GM21619 (cell line): Measurements from ENCODE around the gene SIM1.

Experiments used
- ATAC-seq: cut with Tn5 transposase; IDR thresholded peaks from one replicate; pipeline ENCODE4 v1.9.1; 2021; ENCODE audit not compliant: unreplicated experiment

Gene SIM1

GRCh38 chr6:100470422-100471120 lies 5.8 kb upstream of the SIM1 start:
- no peak for ATAC-seq

GRCh38 chr6:100469101-100469859 lies 4.6 kb upstream of the SIM1 start:
- no peak for ATAC-seq

DNA sequence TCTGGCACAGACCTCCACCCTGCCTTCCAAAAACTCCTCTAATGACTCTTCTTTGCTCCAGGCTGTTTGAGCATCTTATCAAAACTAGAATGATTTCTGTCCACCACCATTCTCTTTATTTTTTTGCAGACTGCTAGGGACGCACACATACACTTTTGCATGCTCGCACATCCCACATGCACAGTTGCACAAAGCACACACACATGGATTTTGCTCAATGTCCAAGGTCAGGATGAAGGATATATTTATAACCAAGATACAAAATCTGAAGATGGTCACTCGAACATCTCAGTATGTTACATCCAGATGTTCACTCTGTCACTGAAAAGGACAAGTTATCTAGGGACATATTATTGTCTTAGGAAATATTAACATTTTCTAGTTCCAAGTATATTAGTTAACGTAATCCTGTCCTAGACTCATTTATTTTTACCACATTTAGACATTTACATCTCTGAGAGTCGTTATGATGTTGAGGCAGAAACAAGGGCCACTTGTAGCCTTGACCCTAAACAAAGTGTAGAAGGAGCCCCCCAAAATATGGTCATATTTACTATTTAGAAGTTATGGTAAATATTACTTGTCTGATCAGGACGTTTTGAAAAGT lies 3.4 kb upstream of the SIM1 start:
- ATAC-seq: no peak

DNA sequence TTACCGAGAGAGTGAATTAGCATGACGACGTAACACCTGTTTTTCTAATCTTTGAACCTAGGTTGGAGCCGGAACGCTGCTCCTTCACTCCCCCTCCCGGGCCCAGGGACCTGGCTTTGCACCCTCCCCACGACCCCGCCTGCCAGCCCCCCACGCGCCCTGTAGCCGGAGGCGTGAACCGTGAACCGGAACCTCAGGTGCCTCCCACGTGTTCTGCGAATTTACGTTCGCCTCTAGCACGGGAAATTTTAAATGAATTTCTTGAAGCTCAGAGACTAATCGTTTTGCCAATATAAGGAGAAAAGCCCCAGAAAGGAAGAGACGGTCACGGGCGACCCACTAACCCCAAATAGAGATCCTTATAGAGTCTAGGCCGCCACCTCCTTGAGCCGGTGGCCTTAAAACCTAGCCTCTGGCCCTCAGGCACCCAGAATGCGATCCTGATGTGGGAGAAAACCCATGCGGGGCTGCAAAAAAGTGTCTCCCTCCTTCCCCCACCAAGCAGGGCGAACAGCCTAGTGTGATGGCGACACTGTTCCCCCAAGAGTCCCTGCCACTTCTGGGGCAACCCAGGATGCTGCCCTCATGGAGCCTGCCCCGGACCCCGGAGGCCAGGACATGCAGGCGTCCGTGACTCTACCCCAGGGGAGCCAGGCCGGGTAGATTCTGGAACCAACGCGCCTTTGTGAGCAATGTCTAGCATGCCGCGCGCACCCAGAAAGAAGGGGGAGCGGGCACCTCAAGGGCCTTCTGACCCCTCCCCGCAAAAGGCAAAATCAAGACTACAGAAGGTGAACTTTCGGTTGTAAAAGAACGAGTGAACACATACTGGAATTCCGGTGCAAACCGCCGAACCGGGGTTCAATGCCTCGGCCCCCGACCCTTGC lies 2.7 kb upstream of the SIM1 start:
- ATAC-seq: no peak

GRCh38 chr6:100466410-100467128 lies 1.8 kb upstream of the SIM1 start:
- ATAC-seq: no peak

DNA sequence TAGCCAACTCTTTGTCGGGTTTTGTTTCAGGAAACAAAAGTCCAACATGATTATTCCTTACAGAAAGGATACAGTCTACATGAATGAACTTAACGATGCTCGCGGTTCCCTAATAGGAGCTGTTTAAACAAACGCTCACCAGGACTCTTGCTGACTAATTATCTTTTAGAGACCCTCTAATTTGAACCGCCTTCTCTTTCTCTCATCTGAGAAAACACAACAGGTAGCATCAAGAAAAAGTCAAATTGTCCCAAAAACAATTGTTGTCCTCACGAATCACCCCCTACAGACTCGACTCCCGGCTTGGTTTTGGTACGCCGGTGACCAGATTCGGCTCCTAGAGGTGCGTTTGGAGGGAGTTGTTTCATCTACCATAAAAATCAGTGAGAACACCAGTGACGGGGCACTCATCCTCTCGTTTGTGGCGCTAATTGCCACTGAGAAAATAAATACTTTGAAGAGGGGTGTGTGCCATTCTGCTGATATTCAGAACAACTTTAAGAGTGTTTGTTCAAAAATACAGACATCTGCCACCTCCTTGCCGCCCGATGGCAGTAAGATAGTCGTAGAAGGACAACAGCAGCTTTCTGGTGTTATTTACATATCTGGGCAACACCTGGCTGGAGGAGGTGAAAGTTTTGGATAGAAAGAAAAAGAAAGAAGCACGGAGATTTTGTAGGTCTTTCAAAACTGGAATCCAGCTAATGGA lies 1.1 kb upstream of the SIM1 start:
- no peak for ATAC-seq

DNA sequence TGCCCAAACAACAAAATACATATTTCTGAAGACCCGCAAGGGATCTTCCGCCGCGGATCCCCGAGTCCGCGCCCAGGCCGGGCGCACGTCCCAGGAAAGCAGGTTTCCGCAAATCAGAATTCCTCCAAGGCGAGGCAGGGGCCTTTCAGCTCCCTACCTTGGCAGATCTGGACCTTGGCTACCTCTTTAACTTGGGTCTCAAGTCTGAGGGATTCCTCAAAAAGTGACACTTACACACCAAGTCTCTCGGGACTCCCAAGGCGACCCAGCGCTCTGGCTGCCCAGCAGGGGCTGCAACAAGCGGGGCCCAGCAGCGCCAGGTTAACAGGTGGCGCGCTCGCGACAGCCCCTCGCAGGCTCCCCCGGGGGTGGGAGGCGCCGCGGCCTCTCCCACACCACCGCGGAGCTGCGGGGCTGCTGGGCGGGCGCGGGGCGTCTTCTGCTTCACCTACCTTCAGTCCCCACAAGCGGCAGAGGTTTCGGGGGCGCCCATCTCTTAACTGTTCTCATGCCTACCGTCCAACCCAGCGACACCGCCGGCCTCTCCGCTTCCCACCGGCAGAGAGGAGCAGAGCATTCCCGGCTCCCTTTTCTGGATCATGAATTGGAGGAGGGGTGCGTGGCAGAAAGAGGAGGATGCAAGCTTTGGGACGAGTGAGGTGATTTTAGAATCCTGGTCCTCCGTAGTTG lies 414 bp downstream of the SIM1 start:
- ATAC-seq: no peak

- ATAC-seq: no peak
These were observed 1.0 kb downstream of the SIM1 start for GRCh38 chr6:100463630-100464161.

DNA sequence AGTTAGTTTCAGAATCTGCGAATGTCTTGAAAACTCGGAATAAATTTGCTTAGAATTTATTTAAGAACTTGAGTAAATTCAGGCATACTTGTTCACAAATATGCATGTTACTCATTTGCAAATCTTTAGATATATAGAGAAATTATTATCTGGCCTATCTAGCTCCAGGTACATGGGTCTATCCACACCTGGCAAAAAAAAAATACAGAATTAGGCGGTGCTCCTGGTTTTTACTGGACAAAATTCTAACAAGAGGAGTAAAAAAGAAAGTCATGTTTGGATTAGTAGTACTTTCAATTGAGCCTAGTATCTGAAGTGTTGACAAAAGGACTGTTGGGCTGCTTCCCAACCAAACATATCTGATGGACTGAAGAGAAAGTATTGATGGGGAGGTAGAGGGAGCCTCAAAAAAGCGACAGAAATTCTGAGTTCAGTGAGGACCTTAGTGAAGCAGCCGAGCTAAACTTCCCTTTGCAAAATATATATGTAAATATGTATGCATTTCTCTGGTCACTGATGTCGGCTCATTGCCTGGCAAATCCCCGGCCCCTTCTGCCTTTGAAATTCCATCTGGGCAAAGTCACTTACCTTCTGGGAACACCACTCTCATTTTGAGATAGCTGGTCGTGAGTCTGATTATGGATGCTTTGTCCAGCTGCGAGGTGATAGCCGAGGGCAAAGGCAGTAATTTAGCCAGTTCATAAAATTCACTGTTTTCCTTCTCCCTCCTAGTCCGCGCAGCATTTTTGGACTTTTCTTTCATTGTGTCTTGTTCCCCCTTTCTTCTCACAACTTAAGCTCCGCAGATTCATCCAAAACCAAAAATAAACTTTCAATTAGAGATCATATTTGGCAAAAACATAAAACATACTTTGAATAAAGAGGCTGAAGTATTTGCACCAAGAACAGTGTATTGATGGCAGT lies 1.8 kb downstream of the SIM1 start:
- ATAC-seq: no peak

DNA sequence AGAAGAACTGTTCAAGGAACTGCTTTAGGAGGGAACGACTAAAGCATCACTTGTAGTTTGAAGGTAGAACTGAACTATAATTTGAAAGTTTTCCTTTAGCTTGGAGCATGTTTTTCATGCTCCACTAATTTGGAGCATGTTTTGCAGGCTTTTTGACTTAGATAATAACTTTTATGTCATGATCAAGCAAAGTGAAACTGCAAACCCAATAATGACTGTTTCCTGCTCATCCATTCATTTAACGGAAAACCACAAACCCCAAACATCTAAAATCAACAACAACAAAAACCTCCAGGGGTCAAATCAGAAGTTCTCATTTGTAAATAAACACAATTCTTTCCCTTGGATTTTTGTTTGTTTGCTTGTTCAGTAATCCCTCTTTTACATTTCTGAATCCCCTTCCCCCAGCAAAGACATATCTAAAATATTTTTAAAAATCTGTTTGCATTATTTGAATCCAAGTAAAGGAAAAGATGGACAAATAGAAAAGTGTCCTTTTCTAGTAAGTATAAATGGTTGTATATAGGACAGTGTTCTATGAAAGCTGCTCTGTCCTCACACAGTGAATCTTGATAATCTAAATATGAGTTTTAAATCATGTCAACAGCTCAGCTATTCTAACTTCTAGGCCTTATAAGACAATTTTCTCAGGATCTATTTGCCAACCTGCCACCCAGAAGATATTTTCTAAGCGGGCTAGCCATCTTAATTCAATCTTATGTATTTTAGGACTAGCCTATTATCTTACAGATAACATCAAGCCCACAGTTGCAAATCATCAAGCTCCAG lies 2.6 kb downstream of the SIM1 start:
- no peak for ATAC-seq

GRCh38 chr6:100461278-100461916 lies 3.3 kb downstream of the SIM1 start:
- ATAC-seq: no peak

GRCh38 chr6:100460650-100461204 lies 4.0 kb downstream of the SIM1 start:
- ATAC-seq: no peak

GRCh38 chr6:100459592-100460184 lies 5.0 kb downstream of the SIM1 start:
- no peak for ATAC-seq

DNA sequence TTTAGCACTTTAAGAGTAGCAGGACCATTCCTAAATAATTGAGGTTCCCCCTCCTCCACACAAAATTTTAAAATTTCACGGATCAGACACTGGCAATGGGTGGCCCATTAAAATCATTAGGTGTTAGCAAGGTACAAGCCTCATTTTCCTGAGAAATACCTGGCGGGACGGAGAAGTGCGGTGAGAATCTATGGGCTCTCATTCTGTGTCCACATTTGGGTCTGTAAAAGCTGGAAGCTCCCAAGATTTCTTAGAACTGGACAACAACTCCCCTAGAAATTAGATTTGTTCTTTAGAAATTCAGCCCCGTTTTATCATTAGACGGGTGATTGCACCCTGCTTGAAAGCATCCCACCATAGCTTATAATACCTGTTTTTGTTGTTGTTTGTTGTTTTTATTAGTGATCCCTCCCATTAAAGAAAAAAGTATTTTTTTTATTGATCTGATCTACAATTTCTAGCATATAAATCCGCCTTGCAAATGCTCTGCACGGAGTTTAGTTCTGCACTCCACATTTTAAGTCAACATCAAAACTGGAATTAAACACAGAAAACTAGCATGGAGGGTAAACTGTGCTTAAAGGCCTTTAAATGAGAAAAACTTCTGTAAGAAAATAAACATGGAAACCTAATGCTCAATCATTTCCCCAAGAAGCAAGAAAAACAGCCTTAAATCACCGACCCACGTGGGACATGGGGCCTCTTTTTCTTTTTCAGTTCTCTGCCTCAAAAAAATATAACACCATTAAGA lies 5.7 kb downstream of the SIM1 start:
- no peak for ATAC-seq

- ATAC-seq: no peak
These were observed 7.3 kb downstream of the SIM1 start for GRCh38 chr6:100457311-100457990.
